HEK293 (cell line): ENCODE measurements around the gene OPHN1.

Experiments used
- CTCF ChIA-PET: fragments of 350-600 bp; formaldehyde crosslinking; extraction: SDS; loops from one replicate; lab custom pipeline; 2021; ENCODE audit warnings: antibody characterized with exemption; lab: Yijun Ruan, JAX
- POLR2A ChIA-PET: fragments of 300-600 bp; formaldehyde crosslinking; extraction: SDS; loops from one replicate; lab custom pipeline; 2020; ENCODE audit warnings: antibody characterized with exemption, inconsistent platforms; lab: Yijun Ruan, JAX
- H3K27ac ChIP-seq: fragments of 200-500 bp; sonication (Bioruptor generic); 2 replicates; pipeline ENCODE4 v1.5.1; 2014; ENCODE audit warnings: low read depth, low read length, control low read depth, inconsistent platforms; ENCODE audit errors: extremely low read depth
- H3K36me3 ChIP-seq, 2 experiments: fragments of 200-500 bp in 1 of 2; sonication (Bioruptor generic) in 1 of 2; 1 replicate in 1 of 2; 2 replicates in 1 of 2; pipeline ENCODE4 v1.5.1; 2014 to 2017; ENCODE audit warnings: inconsistent platforms in 2 of 2, low read length in 2 of 2; ENCODE audit not compliant: control insufficient read depth in 2 of 2, insufficient read depth in 1 of 2
- H3K4me1 ChIP-seq: fragments of 200-500 bp; sonication (Bioruptor generic); 2 replicates; pipeline ENCODE4 v1.5.1; 2014; ENCODE audit warnings: mild to moderate bottlenecking, low read length, inconsistent platforms; ENCODE audit not compliant: control insufficient read depth, insufficient read depth
- H3K4me3 ChIP-seq: 2 replicates; pipeline ENCODE4 v1.5.1; 2011; ENCODE audit warnings: low read depth, mild to moderate bottlenecking, control low read depth, low read length, moderate library complexity
- H3K9me3 ChIP-seq: fragments of 200-500 bp; sonication (Bioruptor generic); 2 replicates; pipeline ENCODE4 v1.5.1; 2014; ENCODE audit warnings: low read depth, low read length, inconsistent platforms; ENCODE audit not compliant: control insufficient read depth, insufficient read depth
- BCL11B ChIP-seq: fragments of 450-650 bp; formaldehyde crosslinking; IDR thresholded peaks from 2 replicates; pipeline ENCODE4 v1.5.1; 2016; ENCODE audit warnings: low read depth, missing biosample characterization, missing genetic modification characterization
- ELK4 ChIP-seq: IDR thresholded peaks from 2 replicates; pipeline ENCODE4 v1.6.1; 2011; ENCODE audit warnings: mild to moderate bottlenecking, low read depth, low read length, borderline replicate concordance
- HOXC10 ChIP-seq: sonication (generic); formaldehyde crosslinking; IDR thresholded peaks from 2 replicates; pipeline ENCODE4 v1.8.1; 2023; ENCODE audit warnings: mild to moderate bottlenecking, missing genetic modification reagents
- KLF1 ChIP-seq: fragments of 450-650 bp; formaldehyde crosslinking; IDR thresholded peaks from 2 replicates; pipeline ENCODE4 v1.5.1; 2016; ENCODE audit warnings: missing biosample characterization, missing genetic modification characterization
- KLF7 ChIP-seq: fragments of 450-650 bp; formaldehyde crosslinking; IDR thresholded peaks from 2 replicates; pipeline ENCODE4 v1.5.1; 2016; ENCODE audit warnings: missing biosample characterization, missing genetic modification characterization, borderline replicate concordance
- MEIS1 ChIP-seq: sonication (generic); formaldehyde crosslinking; IDR thresholded peaks from 2 replicates; pipeline ENCODE4 v1.8.1; 2022; ENCODE audit warnings: missing genetic modification reagents, mild to moderate bottlenecking, borderline replicate concordance
- REST ChIP-seq: fragments of 450-650 bp; formaldehyde crosslinking; IDR thresholded peaks from 2 replicates; pipeline ENCODE4 v1.5.1; 2016; ENCODE audit warnings: missing biosample characterization, missing genetic modification characterization
- TCF7L2 ChIP-seq: IDR thresholded peaks from 2 replicates; pipeline ENCODE4 v1.6.1; 2011; ENCODE audit warnings: low read depth, mild to moderate bottlenecking, inconsistent platforms, low read length, moderate library complexity, borderline replicate concordance
- ZNF202 ChIP-seq: fragments of 450-650 bp; formaldehyde crosslinking; IDR thresholded peaks from 2 replicates; pipeline ENCODE4 v1.5.1; 2016; ENCODE audit warnings: missing biosample characterization, missing genetic modification characterization, borderline replicate concordance
- ZNF248 ChIP-seq: fragments of 450-650 bp; formaldehyde crosslinking; IDR thresholded peaks from 2 replicates; pipeline ENCODE4 v1.5.1; 2017; ENCODE audit warnings: missing biosample characterization, missing genetic modification characterization
- ZNF292 ChIP-seq: fragments of 450-650 bp; formaldehyde crosslinking; IDR thresholded peaks from 2 replicates; pipeline ENCODE4 v1.5.1; 2016; ENCODE audit warnings: low read depth, missing biosample characterization, missing genetic modification characterization, borderline replicate concordance
- ZSCAN16 ChIP-seq: fragments of 450-650 bp; formaldehyde crosslinking; IDR thresholded peaks from 2 replicates; pipeline ENCODE4 v1.5.1; 2016; ENCODE audit warnings: missing biosample characterization, missing genetic modification characterization
- TF ChIP-seq, protein P1 (sequence below): fragments of 450-650 bp; formaldehyde crosslinking; IDR thresholded peaks from 2 replicates; pipeline ENCODE4 v1.5.1; 2016; ENCODE audit warnings: missing biosample characterization, missing genetic modification characterization, borderline replicate concordance
- TF ChIP-seq, protein P2 (sequence below): fragments of 450-650 bp; formaldehyde crosslinking; IDR thresholded peaks from 2 replicates; pipeline ENCODE4 v1.5.1; 2016; ENCODE audit warnings: missing biosample characterization, missing genetic modification characterization
- TF ChIP-seq, protein P3 (sequence below): fragments of 450-650 bp; IDR thresholded peaks from 2 replicates; pipeline ENCODE4 v1.5.1; 2018; ENCODE audit warnings: missing biosample characterization, mild to moderate bottlenecking, missing genetic modification characterization
- TF ChIP-seq, protein P4 (sequence below): fragments of 450-650 bp; formaldehyde crosslinking; IDR thresholded peaks from 2 replicates; pipeline ENCODE4 v1.5.1; 2016; ENCODE audit warnings: missing biosample characterization, missing genetic modification characterization
- TF ChIP-seq, protein P5 (sequence below): fragments of 450-650 bp; formaldehyde crosslinking; IDR thresholded peaks from 2 replicates; pipeline ENCODE4 v1.5.1; 2016; ENCODE audit warnings: missing biosample characterization, missing genetic modification characterization

OPHN1 gene

GRCh38 chrX:68288127-68288526, 145.2 kb downstream of the OPHN1 start (continued):
- TF ChIP-seq, protein P1, sequence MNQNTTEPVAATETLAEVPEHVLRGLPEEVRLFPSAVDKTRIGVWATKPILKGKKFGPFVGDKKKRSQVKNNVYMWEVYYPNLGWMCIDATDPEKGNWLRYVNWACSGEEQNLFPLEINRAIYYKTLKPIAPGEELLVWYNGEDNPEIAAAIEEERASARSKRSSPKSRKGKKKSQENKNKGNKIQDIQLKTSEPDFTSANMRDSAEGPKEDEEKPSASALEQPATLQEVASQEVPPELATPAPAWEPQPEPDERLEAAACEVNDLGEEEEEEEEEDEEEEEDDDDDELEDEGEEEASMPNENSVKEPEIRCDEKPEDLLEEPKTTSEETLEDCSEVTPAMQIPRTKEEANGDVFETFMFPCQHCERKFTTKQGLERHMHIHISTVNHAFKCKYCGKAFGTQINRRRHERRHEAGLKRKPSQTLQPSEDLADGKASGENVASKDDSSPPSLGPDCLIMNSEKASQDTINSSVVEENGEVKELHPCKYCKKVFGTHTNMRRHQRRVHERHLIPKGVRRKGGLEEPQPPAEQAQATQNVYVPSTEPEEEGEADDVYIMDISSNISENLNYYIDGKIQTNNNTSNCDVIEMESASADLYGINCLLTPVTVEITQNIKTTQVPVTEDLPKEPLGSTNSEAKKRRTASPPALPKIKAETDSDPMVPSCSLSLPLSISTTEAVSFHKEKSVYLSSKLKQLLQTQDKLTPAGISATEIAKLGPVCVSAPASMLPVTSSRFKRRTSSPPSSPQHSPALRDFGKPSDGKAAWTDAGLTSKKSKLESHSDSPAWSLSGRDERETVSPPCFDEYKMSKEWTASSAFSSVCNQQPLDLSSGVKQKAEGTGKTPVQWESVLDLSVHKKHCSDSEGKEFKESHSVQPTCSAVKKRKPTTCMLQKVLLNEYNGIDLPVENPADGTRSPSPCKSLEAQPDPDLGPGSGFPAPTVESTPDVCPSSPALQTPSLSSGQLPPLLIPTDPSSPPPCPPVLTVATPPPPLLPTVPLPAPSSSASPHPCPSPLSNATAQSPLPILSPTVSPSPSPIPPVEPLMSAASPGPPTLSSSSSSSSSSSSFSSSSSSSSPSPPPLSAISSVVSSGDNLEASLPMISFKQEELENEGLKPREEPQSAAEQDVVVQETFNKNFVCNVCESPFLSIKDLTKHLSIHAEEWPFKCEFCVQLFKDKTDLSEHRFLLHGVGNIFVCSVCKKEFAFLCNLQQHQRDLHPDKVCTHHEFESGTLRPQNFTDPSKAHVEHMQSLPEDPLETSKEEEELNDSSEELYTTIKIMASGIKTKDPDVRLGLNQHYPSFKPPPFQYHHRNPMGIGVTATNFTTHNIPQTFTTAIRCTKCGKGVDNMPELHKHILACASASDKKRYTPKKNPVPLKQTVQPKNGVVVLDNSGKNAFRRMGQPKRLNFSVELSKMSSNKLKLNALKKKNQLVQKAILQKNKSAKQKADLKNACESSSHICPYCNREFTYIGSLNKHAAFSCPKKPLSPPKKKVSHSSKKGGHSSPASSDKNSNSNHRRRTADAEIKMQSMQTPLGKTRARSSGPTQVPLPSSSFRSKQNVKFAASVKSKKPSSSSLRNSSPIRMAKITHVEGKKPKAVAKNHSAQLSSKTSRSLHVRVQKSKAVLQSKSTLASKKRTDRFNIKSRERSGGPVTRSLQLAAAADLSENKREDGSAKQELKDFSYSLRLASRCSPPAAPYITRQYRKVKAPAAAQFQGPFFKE (tag by site-specific recombination): no peak
- TF ChIP-seq BCL11B (tag by site-specific recombination): no peak
- TF ChIP-seq MEIS1 (CRISPR knock-in tag): no peak
- TF ChIP-seq, protein P2, sequence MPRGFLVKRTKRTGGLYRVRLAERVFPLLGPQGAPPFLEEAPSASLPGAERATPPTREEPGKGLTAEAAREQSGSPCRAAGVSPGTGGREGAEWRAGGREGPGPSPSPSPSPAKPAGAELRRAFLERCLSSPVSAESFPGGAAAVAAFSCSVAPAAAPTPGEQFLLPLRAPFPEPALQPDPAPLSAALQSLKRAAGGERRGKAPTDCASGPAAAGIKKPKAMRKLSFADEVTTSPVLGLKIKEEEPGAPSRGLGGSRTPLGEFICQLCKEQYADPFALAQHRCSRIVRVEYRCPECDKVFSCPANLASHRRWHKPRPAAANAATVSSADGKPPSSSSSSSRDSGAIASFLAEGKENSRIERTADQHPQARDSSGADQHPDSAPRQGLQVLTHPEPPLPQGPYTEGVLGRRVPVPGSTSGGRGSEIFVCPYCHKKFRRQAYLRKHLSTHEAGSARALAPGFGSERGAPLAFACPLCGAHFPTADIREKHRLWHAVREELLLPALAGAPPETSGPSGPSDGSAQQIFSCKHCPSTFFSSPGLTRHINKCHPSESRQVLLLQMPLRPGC (tag by site-specific recombination): no peak

DNA sequence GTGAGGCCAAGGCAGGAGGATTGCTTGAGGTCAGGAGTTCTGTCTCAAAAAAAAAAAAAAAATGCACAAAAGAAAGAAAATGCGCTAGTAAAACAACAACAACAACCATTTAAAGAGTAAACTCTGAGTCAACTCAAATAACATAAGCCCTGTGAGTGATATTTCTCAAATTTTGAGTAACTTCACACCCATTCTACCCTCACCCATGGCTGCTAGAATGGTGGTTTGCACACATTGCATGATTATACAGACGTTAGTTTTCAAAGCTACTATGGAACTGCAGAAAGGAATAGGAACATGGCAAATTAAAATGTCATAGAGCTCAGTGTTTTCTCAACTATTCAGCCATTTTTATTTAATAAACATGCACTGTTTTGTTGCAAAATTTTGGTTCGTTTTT, 145.9 kb downstream of the OPHN1 start:
- Histone ChIP-seq H3K9me3 (no peaks in the 10 kb centered on the region; the same call in 1 of the 2 replicates), H3K27ac (no peak overlapping the region), H3K36me3 (no peaks in the 10 kb centered on the region), H3K4me3 (no peak overlapping the region), H3K4me1 (no peaks in the 10 kb centered on the region)
- CTCF ChIA-PET: no interaction called here
- POLR2A ChIA-PET: interaction anchor here (0.6 kb wide), 1 partner anchor 8 kb away, joined by 5 read pairs; no protein-coding TSS in a partner anchor
- no peak for TF ChIP-seq HOXC10 (CRISPR knock-in tag)
- TF ChIP-seq, protein P3, sequence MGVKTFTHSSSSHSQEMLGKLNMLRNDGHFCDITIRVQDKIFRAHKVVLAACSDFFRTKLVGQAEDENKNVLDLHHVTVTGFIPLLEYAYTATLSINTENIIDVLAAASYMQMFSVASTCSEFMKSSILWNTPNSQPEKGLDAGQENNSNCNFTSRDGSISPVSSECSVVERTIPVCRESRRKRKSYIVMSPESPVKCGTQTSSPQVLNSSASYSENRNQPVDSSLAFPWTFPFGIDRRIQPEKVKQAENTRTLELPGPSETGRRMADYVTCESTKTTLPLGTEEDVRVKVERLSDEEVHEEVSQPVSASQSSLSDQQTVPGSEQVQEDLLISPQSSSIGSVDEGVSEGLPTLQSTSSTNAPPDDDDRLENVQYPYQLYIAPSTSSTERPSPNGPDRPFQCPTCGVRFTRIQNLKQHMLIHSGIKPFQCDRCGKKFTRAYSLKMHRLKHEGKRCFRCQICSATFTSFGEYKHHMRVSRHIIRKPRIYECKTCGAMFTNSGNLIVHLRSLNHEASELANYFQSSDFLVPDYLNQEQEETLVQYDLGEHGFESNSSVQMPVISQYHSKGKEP (tag by site-specific recombination): no peak
- TF ChIP-seq KLF1: no peak
- TF ChIP-seq ZNF292 (tag by site-specific recombination): no peak
- TF ChIP-seq KLF7: no peak
- TF ChIP-seq, protein P4, sequence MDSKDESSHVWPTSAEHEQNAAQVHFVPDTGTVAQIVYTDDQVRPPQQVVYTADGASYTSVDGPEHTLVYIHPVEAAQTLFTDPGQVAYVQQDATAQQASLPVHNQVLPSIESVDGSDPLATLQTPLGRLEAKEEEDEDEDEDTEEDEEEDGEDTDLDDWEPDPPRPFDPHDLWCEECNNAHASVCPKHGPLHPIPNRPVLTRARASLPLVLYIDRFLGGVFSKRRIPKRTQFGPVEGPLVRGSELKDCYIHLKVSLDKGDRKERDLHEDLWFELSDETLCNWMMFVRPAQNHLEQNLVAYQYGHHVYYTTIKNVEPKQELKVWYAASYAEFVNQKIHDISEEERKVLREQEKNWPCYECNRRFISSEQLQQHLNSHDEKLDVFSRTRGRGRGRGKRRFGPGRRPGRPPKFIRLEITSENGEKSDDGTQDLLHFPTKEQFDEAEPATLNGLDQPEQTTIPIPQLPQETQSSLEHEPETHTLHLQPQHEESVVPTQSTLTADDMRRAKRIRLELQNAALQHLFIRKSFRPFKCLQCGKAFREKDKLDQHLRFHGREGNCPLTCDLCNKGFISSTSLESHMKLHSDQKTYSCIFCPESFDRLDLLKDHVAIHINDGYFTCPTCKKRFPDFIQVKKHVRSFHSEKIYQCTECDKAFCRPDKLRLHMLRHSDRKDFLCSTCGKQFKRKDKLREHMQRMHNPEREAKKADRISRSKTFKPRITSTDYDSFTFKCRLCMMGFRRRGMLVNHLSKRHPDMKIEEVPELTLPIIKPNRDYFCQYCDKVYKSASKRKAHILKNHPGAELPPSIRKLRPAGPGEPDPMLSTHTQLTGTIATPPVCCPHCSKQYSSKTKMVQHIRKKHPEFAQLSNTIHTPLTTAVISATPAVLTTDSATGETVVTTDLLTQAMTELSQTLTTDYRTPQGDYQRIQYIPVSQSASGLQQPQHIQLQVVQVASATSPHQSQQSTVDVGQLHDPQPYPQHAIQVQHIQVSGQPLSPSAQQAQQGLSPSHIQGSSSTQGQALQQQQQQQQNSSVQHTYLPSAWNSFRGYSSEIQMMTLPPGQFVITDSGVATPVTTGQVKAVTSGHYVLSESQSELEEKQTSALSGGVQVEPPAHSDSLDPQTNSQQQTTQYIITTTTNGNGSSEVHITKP (tag by site-specific recombination): no peak
- TF ChIP-seq ZSCAN16 (tag by site-specific recombination): no peak
- TF ChIP-seq, protein P5, sequence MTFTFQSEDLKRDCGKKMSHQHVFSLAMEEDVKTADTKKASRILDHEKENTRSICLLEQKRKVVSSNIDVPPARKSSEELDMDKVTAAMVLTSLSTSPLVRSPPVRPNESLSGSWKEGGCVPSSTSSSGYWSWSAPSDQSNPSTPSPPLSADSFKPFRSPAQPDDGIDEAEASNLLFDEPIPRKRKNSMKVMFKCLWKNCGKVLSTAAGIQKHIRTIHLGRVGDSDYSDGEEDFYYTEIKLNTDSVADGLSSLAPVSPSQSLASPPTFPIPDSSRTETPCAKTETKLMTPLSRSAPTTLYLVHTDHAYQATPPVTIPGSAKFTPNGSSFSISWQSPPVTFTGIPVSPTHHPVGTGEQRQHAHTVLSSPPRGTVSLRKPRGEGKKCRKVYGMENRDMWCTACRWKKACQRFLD (tag by site-specific recombination): no peak
- TF ChIP-seq ELK4: no peak
- TF ChIP-seq TCF7L2: no peak
- TF ChIP-seq REST (tag by site-specific recombination): no peak
- no peak for TF ChIP-seq ZNF202
- no peak for TF ChIP-seq ZNF248 (tag by site-specific recombination)
